ENCODE data around the gene ZNF22. TPM values are rescaled to one million over a fixed set of nuclear protein-coding genes. Genes with fewer than 3 reads are reported as not detected.

ZNF22 gene
- total RNA-seq, 1 donor from 2014 or later = 20.6 TPM

DNA sequence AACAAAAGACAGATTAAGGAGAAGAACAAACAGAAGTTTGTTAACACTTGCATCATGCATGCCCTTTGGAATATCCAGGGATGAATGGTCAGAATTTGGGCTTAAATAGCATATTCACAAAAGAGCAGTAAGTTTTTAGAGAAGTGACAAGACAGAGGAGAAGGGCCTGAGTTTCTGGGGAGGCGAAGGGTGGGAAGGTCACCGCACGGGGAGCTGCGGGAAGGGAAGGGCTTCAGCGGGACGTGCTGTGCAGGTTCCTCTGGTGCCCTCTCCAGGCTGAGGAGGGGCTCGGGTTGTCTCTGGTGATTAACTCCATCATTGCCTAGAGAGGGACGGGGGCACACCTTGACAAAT, 10.4 kb upstream of the ZNF22 start:
- H3K36me3 ChIP-seq = no peaks in the 10 kb centered on the region
- no peak for TF ChIP-seq POLR2AphosphoS5 (IDR thresholded peaks at IDR 0.05; ENCODE audit: insufficient read depth in 1 of 2, low read depth in 1 of 2)
- no peak for TF ChIP-seq POLR2A (IDR thresholded peaks at IDR 0.05)
- TF ChIP-seq, protein P1, sequence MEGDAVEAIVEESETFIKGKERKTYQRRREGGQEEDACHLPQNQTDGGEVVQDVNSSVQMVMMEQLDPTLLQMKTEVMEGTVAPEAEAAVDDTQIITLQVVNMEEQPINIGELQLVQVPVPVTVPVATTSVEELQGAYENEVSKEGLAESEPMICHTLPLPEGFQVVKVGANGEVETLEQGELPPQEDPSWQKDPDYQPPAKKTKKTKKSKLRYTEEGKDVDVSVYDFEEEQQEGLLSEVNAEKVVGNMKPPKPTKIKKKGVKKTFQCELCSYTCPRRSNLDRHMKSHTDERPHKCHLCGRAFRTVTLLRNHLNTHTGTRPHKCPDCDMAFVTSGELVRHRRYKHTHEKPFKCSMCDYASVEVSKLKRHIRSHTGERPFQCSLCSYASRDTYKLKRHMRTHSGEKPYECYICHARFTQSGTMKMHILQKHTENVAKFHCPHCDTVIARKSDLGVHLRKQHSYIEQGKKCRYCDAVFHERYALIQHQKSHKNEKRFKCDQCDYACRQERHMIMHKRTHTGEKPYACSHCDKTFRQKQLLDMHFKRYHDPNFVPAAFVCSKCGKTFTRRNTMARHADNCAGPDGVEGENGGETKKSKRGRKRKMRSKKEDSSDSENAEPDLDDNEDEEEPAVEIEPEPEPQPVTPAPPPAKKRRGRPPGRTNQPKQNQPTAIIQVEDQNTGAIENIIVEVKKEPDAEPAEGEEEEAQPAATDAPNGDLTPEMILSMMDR (IDR thresholded peaks at IDR 0.05) = no peak
- H3K4me1 ChIP-seq = peaks cover 29% of the 10 kb centered on the region
- peak overlapping the region; percentile 3 for H3K27ac ChIP-seq
- intact Hi-C loops (cut with DNase I) = no loop called here
- no peak for DNase-seq (ENCODE audit: extremely low spot score in 2 of 2)
- H3K4me3 ChIP-seq = no peak overlapping the region
- no peaks in the 10 kb centered on the region for H3K27me3 ChIP-seq
- no peaks in the 10 kb centered on the region for H3K9me3 ChIP-seq

DNA sequence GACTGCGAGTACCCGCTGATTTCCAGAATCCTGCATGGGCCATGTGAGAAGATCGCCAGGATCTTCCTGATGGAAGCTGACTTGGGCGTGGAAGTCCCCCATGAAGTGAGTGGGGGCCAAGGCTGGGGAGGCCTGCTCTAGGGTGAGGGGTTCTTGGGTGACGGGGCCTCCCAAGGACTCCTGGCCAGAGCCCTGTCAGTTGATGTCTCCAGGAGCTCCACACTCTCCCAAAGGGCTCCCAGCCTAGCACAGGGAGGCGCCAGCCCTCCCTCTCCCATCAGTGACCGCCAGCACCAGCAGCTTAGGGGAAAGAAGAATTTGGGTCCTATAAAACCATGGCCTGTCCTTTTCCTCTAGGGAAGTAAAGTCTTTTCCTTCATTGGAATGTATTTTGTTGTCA, 9.8 kb upstream of the ZNF22 start:
- peak overlapping the region; percentile 92 for H3K27ac ChIP-seq
- DNase-seq (ENCODE audit: extremely low spot score in 2 of 2) = peak; percentile 46 to 71
- no peaks in the 10 kb centered on the region for H3K9me3 ChIP-seq
- intact Hi-C loops (cut with DNase I) = no loop called here
- no peak overlapping the region for H3K4me3 ChIP-seq
- no peaks in the 10 kb centered on the region for H3K36me3 ChIP-seq
- no peaks in the 10 kb centered on the region for H3K27me3 ChIP-seq
- no peak for TF ChIP-seq POLR2AphosphoS5 (IDR thresholded peaks at IDR 0.05; ENCODE audit: insufficient read depth in 1 of 2, low read depth in 1 of 2)
- TF ChIP-seq, protein P1 (IDR thresholded peaks at IDR 0.05) = no peak
- no peak for TF ChIP-seq POLR2A (IDR thresholded peaks at IDR 0.05)
- peaks cover 36% of the 10 kb centered on the region for H3K4me1 ChIP-seq

DNA sequence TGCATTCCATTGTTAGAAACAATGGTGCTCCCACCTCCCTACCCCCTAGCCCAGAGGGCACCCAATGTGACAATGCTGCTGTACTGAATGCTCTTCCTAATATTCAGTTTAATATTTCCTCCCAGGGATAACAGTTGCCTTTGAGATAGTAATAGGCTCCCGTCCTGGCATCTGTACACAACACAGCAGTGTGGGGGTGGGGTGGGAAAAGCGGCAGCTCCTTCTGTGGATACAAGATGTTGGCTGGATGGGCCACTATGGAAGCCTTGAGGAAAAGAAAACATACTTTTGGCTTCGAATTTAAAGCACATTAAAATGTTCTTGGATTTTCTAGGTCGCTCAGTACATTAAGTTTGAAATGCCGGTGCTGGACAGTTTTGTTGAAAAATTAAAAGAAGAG, 9.2 kb upstream of the ZNF22 start:
- no peak for TF ChIP-seq POLR2A (IDR thresholded peaks at IDR 0.05)
- TF ChIP-seq, protein P1 (IDR thresholded peaks at IDR 0.05) = no peak
- no peak for TF ChIP-seq POLR2AphosphoS5 (IDR thresholded peaks at IDR 0.05; ENCODE audit: insufficient read depth in 1 of 2, low read depth in 1 of 2)
- Histone ChIP-seq H3K4me1 (peaks cover 42% of the 10 kb centered on the region), H3K27ac (peak overlapping the region; percentile 92)

DNA sequence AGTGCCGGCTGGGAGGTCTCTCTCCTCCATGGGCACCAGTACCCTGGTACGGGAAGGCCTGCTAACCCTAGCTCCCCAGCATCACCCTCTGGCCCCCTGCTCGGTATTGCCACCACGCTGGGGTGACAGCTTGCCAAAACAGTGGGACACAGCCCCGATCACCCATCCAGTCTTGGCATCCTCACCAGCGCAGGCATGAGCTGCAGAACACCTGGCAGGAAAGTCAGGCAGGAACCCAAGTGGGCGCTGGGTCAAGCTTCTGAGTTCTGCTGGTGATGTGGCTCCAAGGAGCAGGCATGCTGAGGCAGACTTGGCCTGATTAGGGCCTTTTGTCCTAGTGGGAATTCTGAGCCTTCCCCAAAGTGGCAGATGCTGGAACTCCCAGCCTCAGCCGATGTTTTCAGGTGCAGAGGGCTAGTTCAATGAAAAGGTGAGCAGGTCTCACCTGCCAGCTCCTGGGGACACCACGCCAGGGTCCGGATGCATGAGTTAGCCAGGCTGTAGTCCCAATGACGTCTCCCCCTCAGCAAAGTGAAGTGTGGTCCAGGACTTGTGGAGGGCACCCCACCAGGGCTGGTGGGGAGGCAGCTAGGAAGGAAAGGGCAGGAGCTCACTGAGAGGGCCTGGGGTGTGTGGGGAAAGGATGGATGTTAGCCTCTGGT, 8.5 kb upstream of the ZNF22 start:
- peaks cover 48% of the 10 kb centered on the region for H3K4me1 ChIP-seq
- TF ChIP-seq POLR2AphosphoS5 (IDR thresholded peaks at IDR 0.05; ENCODE audit: insufficient read depth in 1 of 2, low read depth in 1 of 2) (no peak), POLR2A (IDR thresholded peaks at IDR 0.05) (no peak)
- TF ChIP-seq, protein P1 (IDR thresholded peaks at IDR 0.05) = no peak
- peak overlapping the region; percentile 92 for H3K27ac ChIP-seq
- no peaks in the 10 kb centered on the region for H3K27me3 ChIP-seq
- H3K4me3 ChIP-seq = no peak overlapping the region
- H3K36me3 ChIP-seq = no peaks in the 10 kb centered on the region
- intact Hi-C loops (cut with DNase I) = no loop called here
- no peaks in the 10 kb centered on the region for H3K9me3 ChIP-seq
- DNase-seq (ENCODE audit: extremely low spot score in 2 of 2) = peak; percentile 84 to 93

More for the DNA sequence above, 9.2 kb upstream of the ZNF22 start:
- no peaks in the 10 kb centered on the region for H3K9me3 ChIP-seq
- H3K4me3 ChIP-seq = no peak overlapping the region
- no peaks in the 10 kb centered on the region for H3K36me3 ChIP-seq
- intact Hi-C loops (cut with DNase I) = no loop called here
- no peaks in the 10 kb centered on the region for H3K27me3 ChIP-seq
- DNase-seq (ENCODE audit: extremely low spot score in 2 of 2) = peak in 1 of 2 donors; percentile 43

GRCh38 chr10:44992732-44993225, 7.9 kb upstream of the ZNF22 start:
- no peaks in the 10 kb centered on the region for H3K9me3 ChIP-seq
- H3K27me3 ChIP-seq = no peaks in the 10 kb centered on the region
- H3K4me3 ChIP-seq = no peak overlapping the region
- peak overlapping the region; percentile 92 for H3K27ac ChIP-seq
- DNase-seq (ENCODE audit: extremely low spot score in 2 of 2) = peak in 1 of 2 donors; percentile 82
- H3K4me1 ChIP-seq = peaks cover 54% of the 10 kb centered on the region
- no peaks in the 10 kb centered on the region for H3K36me3 ChIP-seq
- TF ChIP-seq POLR2A (IDR thresholded peaks at IDR 0.05) (no peak), POLR2AphosphoS5 (IDR thresholded peaks at IDR 0.05; ENCODE audit: insufficient read depth in 1 of 2, low read depth in 1 of 2) (no peak)
- TF ChIP-seq, protein P1 (IDR thresholded peaks at IDR 0.05) = no peak
- intact Hi-C loops (cut with DNase I) = no loop called here

All from vagina (tissue), 2 donors.